ENCODE measurements around the gene SPSB1.

DNA sequence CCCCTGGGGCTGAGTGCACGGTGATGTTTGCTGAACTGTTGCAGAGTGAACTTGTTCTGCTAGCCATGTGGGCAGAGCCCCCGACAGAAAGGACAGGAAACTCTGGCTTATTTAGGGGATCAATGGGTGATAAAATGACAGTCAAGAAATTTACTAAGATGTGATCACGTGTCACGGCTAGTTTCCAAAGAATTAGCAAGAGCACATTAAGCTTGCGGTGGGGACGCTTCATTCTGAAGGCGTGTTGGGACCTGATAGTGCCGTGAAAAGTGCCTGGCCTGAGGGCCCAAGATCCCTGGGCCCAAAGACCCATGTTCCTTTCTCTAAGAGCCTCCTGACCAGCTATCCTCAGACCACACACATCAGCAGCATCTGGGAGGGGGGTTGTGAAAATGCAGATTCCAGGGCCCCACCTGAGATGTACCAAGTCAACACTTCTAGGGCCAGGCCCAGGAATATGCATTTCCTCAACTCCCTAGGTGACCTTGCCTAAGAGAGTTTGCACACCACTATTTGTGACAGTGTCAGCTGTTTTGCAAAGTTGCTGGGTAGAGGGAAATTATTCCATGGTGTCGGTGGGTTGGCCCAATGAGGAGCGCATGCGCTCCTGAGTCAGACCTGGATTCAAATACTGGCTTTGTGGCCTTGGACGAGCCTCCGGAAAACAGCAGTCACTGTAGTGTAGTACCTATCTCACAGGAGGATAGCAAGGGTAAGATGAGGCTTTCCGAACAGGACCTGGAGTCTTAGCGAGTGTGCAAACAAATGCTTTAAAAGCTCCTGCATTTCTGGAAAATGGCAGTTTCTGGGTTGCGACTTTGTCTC lies 77.5 kb downstream of the SPSB1 start:
- TF ChIP-seq CTCF (IDR thresholded peaks at IDR 0.05) (no peak), POLR2AphosphoS5 (IDR thresholded peaks at IDR 0.05) (no peak), POLR2A (IDR thresholded peaks at IDR 0.05) (no peak), EP300 (IDR thresholded peaks at IDR 0.05; ENCODE audit: low read depth) (no peak)
